GM23338 (cell line): ENCODE results near the gene SORBS2. TPM values are rescaled to one million over a fixed set of nuclear protein-coding genes. Genes with fewer than 3 reads are reported as not detected.

Source experiments
- ATAC-seq: fragments of 200-7000 bp; cut with Tn5 transposase; 3 replicates; pipeline ENCODE4 v1.9.1; 2020
- DNase-seq: peaks from one replicate; pipeline ENCODE4 v3.0.0-alpha.2; 2015; ENCODE audit warnings: low spot score
- H2AFZ ChIP-seq: fragments of 200-600 bp; sonication (generic); 2 replicates; pipeline ENCODE4 v1.8.0; 2016; ENCODE audit warnings: antibody characterized with exemption, mild to moderate bottlenecking, moderate library complexity
- H3F3A ChIP-seq: fragments of 200-600 bp; sonication (generic); replicated peaks from 2 replicates; pipeline ENCODE4 v1.8.0; 2017; ENCODE audit warnings: antibody characterized with exemption, mixed run types, low read depth
- H3K27ac ChIP-seq: fragments of 200-600 bp; sonication (generic); 2 replicates; pipeline ENCODE4 v1.6.1; 2016; ENCODE audit warnings: low read depth
- H3K27me3 ChIP-seq: fragments of 200-600 bp; sonication (generic); 2 replicates; pipeline ENCODE4 v1.8.0; 2016; ENCODE audit warnings: mild to moderate bottlenecking, mixed run types, moderate library complexity; ENCODE audit not compliant: insufficient read depth
- H3K36me3 ChIP-seq: fragments of 200-600 bp; sonication (generic); 2 replicates; pipeline ENCODE4 v1.8.0; 2016; ENCODE audit warnings: mild to moderate bottlenecking; ENCODE audit not compliant: insufficient read depth
- H3K4me1 ChIP-seq: fragments of 200-600 bp; sonication (generic); 2 replicates; pipeline ENCODE4 v1.8.0; 2016; ENCODE audit warnings: mild to moderate bottlenecking, moderate library complexity; ENCODE audit not compliant: insufficient read depth
- H3K4me2 ChIP-seq: fragments of 200-600 bp; sonication (generic); 2 replicates; pipeline ENCODE4 v1.7.1; 2017; ENCODE audit warnings: mixed run types
- H3K4me3 ChIP-seq: fragments of 200-600 bp; sonication (generic); 2 replicates; pipeline ENCODE4 v1.6.1; 2016; ENCODE audit warnings: mixed run types
- H3K79me2 ChIP-seq: fragments of 200-600 bp; sonication (generic); replicated peaks from 2 replicates; pipeline ENCODE4 v1.8.0; 2017; ENCODE audit warnings: mild to moderate bottlenecking; ENCODE audit not compliant: insufficient read depth
- H3K9me2 ChIP-seq: fragments of 200-600 bp; sonication (generic); 2 replicates; pipeline ENCODE4 v1.8.0; 2017; ENCODE audit not compliant: insufficient read depth
- H4K20me1 ChIP-seq: fragments of 200-600 bp; sonication (generic); replicated peaks from 2 replicates; pipeline ENCODE4 v1.8.0; 2017; ENCODE audit warnings: mild to moderate bottlenecking; ENCODE audit not compliant: insufficient read depth
- H3K27ac Mint-ChIP-seq: 2 replicates; pipeline ENCODE4 v1.8.0; 2020; ENCODE audit warnings: inconsistent platforms, mild to moderate bottlenecking, moderate library complexity, mixed read lengths
- H3K27me3 Mint-ChIP-seq: 3 replicates; pipeline ENCODE4 v1.8.0; 2022; ENCODE audit warnings: low read depth, mild to moderate bottlenecking, moderate library complexity, mixed read lengths, inconsistent platforms; ENCODE audit not compliant: insufficient read depth, poor library complexity
- H3K36me3 Mint-ChIP-seq: 3 replicates; pipeline ENCODE4 v1.8.0; 2021; ENCODE audit warnings: low read depth, mild to moderate bottlenecking, inconsistent platforms, moderate library complexity, mixed read lengths
- H3K4me1 Mint-ChIP-seq: 3 replicates; pipeline ENCODE4 v1.8.0; 2020; ENCODE audit warnings: mild to moderate bottlenecking, inconsistent platforms, mixed read lengths
- H3K4me3 Mint-ChIP-seq: 3 replicates; pipeline ENCODE4 v1.8.0; 2021; ENCODE audit warnings: moderate library complexity, mild to moderate bottlenecking, inconsistent platforms, mixed read lengths
- H3K9me3 Mint-ChIP-seq: 3 replicates; pipeline ENCODE4 v1.8.0; 2020; ENCODE audit warnings: moderate library complexity, mild to moderate bottlenecking, inconsistent platforms, mixed read lengths
- CREB1 ChIP-seq: fragments of 250-450 bp; sonication (Bioruptor Pico); IDR thresholded peaks from 2 replicates; pipeline ENCODE4 v1.5.0; 2020; ENCODE audit warnings: low read depth, mild to moderate bottlenecking, moderate library complexity
- ETS1 ChIP-seq: IDR thresholded peaks from 2 replicates; pipeline ENCODE4 v1.6.1; 2016; ENCODE audit warnings: antibody characterized with exemption
- EZH2phosphoT487 ChIP-seq: fragments of 200-600 bp; sonication (generic); IDR thresholded peaks from one replicate; pipeline ENCODE4 v1.8.1; 2018; ENCODE audit warnings: antibody characterized with exemption; ENCODE audit not compliant: unreplicated experiment
- NANOG ChIP-seq: IDR thresholded peaks from 2 replicates; pipeline ENCODE4 v1.6.1; 2016; ENCODE audit warnings: antibody characterized with exemption, borderline replicate concordance
- POLR2AphosphoS5 ChIP-seq: IDR thresholded peaks from 2 replicates; pipeline ENCODE4 v1.6.1; 2016; ENCODE audit warnings: antibody characterized with exemption, low read depth
- REST ChIP-seq: IDR thresholded peaks from one replicate; pipeline ENCODE4 v1.6.1; 2018; ENCODE audit warnings: antibody characterized with exemption; ENCODE audit not compliant: unreplicated experiment
- ZNF462 ChIP-seq: fragments of 250-450 bp; sonication (Bioruptor Pico); IDR thresholded peaks from 2 replicates; pipeline ENCODE4 v1.5.0; 2020; ENCODE audit warnings: mild to moderate bottlenecking, moderate library complexity
- polyA plus RNA-seq: library from polyadenylated mRNA; unstranded; fragments of >200 nt; fragmentation: Nextera tagmentation; extraction: Ambion mirVana; gene quantifications from 2 replicates; pipeline ENCODE4 v1.2.1, GENCODE V29; 2016
- total RNA-seq: library from RNA; depleted of rRNA; stranded (reverse); fragments of >200 nt; shearing (Covaris generic); gene quantifications from 2 replicates; pipeline ENCODE4 v1.2.3, GENCODE V29; 2014

Gene SORBS2
- total and polyA plus RNA-seq, 2 experiments from 2014 or later, result 17.8 to 27.6 TPM

GRCh38 chr4:185671496-185671895 is 140.5 kb downstream of the SORBS2 start:
- Histone ChIP-seq H2AFZ (no peak overlapping the region), H3K79me2 (no peaks in the 10 kb centered on the region), H4K20me1 (no peaks in the 10 kb centered on the region), H3K4me2 (no peak overlapping the region), H3K4me3 (no peak overlapping the region), H3K36me3 (no peaks in the 10 kb centered on the region; the same call in 1 of the 2 replicates), H3K27ac (no peak overlapping the region), H3K27me3 (no peaks in the 10 kb centered on the region), H3K9me2 (0 out of 2 replicates have a peak, but pooled peaks cover 3% of the 10 kb centered on the region), H3K4me1 (no peaks in the 10 kb centered on the region), H3F3A (0 out of 2 replicates have a peak, but pooled peaks cover 2% of the 10 kb centered on the region)
- no peaks in the 10 kb centered on the region for H3K4me1 Mint-ChIP-seq
- TF ChIP-seq POLR2AphosphoS5, result no peak
- no peak for TF ChIP-seq EZH2phosphoT487
- TF ChIP-seq ETS1, result no peak
- TF ChIP-seq REST, result no peak
- TF ChIP-seq CREB1 (CRISPR knock-in tag), result no peak
- no peak for TF ChIP-seq NANOG
- no peak for TF ChIP-seq ZNF462 (CRISPR knock-in tag)
- H3K36me3 Mint-ChIP-seq, result no peaks in the 10 kb centered on the region; the same call in 2 of the 3 replicates
- H3K4me3 Mint-ChIP-seq, result no peak overlapping the region
- no peak overlapping the region for H3K27ac Mint-ChIP-seq
- H3K9me3 Mint-ChIP-seq, result no peaks in the 10 kb centered on the region
- no peaks in the 10 kb centered on the region for H3K27me3 Mint-ChIP-seq
- no peak for ATAC-seq
- DNase-seq, result no peak
